ENCODE measurements around the gene DCTPP1. TPM values are rescaled to one million over a fixed set of nuclear protein-coding genes. Genes with fewer than 3 reads are reported as not detected.

DCTPP1 gene
- 25.4 TPM for total RNA-seq

GRCh38 chr16:30429678-30430427 lies at the start of gene DCTPP1:
DCTPP1 (minus strand) TSS chr16:30430030; CDS start chr16:30429980, 50 bp downstream.

GRCh38 chr16:30472328-30472942 lies 42.6 kb upstream of the DCTPP1 start, which contains the start of gene ITGAL:
ITGAL (plus strand) TSS chr16:30472742; CDS start chr16:30472838, 96 bp downstream.

GRCh38 chr16:30445408-30446202 lies 15.8 kb upstream of the DCTPP1 start, which contains the start of gene SEPHS2:
SEPHS2 (minus strand) TSS chr16:30445874; CDS start chr16:30445727, 147 bp downstream.

GRCh38 chr16:30407102-30407803 lies 22.6 kb downstream of the DCTPP1 start, which contains the start of gene ZNF771:
ZNF771 (plus strand) TSS chr16:30407606; CDS start chr16:30408054, 448 bp downstream.

GRCh38 chr16:30395155-30395991 lies 34.5 kb downstream of the DCTPP1 start, which contains the start of gene ZNF48:
ZNF48 (plus strand) TSS chr16:30395420; CDS start chr16:30395795, 375 bp downstream.

GRCh38 chr16:30382111-30382881 lies 47.5 kb downstream of the DCTPP1 start, which contains the start of gene SEPTIN1:
SEPTIN1 (minus strand) TSS chr16:30382561; CDS start chr16:30382542, 19 bp downstream.

GRCh38 chr16:30374538-30374937 lies 55.3 kb downstream of the DCTPP1 start, which contains the start of gene MYL11:
MYL11 (plus strand) TSS chr16:30374802; CDS start chr16:30374858, 56 bp downstream.

Small RNA genes lying within 50 kb of the gene (small RNA-seq; reads per million reads assigned to genes)
- gene RF00019, result not detected
- gene RF00406, result 0.23 reads per million

Other genes with a start within 250 kb of the DCTPP1 start
- gene CORO1A, start 246.4 kb downstream of the DCTPP1 start, total RNA-seq, result 20.1 TPM
- gene BOLA2B, start 236.4 kb downstream of the DCTPP1 start, total RNA-seq, result 5.3 TPM
- gene SLX1A, start 236.2 kb downstream of the DCTPP1 start, total RNA-seq, result 10.8 TPM
- gene SULT1A3, start 230.8 kb downstream of the DCTPP1 start, total RNA-seq, result 1.6 TPM
- gene NPIPB13, start 181.6 kb downstream of the DCTPP1 start, total RNA-seq, result 2.5 TPM
- gene CD2BP2, start 74.7 kb downstream of the DCTPP1 start, total RNA-seq, result 39.9 TPM
- gene TBC1D10B, start 59.5 kb downstream of the DCTPP1 start, total RNA-seq, result 27.0 TPM
- not detected for gene MYL11, start 55.2 kb downstream of the DCTPP1 start, total RNA-seq
- 1.2 TPM for gene SEPTIN1, start 47.5 kb downstream of the DCTPP1 start, total RNA-seq
- gene ZNF48, start 34.6 kb downstream of the DCTPP1 start, total RNA-seq, result 29.3 TPM
- 10.4 TPM for gene ZNF771, start 22.4 kb downstream of the DCTPP1 start, total RNA-seq
- 13.8 TPM for gene SEPHS2, start 15.8 kb upstream of the DCTPP1 start, total RNA-seq
- 1.2 TPM for gene ITGAL, start 42.7 kb upstream of the DCTPP1 start, total RNA-seq
- gene ZNF768, start 96.5 kb upstream of the DCTPP1 start, total RNA-seq, result 26.5 TPM
- 12.2 TPM for gene ZNF747, start 104.8 kb upstream of the DCTPP1 start, total RNA-seq
- gene ZNF764, start 128.3 kb upstream of the DCTPP1 start, total RNA-seq, result 9.2 TPM
- gene ZNF688, start 141.7 kb upstream of the DCTPP1 start, total RNA-seq, result 7.6 TPM
- gene ZNF785, start 155.7 kb upstream of the DCTPP1 start, total RNA-seq, result 21.2 TPM
- gene ZNF689, start 180.4 kb upstream of the DCTPP1 start, total RNA-seq, result 12.0 TPM
- gene PRR14, start 220.9 kb upstream of the DCTPP1 start, total RNA-seq, result 9.0 TPM
- gene FBRS, start 228.4 kb upstream of the DCTPP1 start, total RNA-seq, result 18.2 TPM

Data from diencephalon (tissue), 1 donor.